ENCODE data around the gene OGFOD2. TPM values are rescaled to one million over a fixed set of nuclear protein-coding genes. Genes with fewer than 3 reads are reported as not detected.

OGFOD2 gene
- total RNA-seq (2014; rRNA removed; shearing (Covaris generic)) = 13.1 and 17.8 TPM in 2 replicates
- 25.0 and 25.8 TPM in 2 replicates for total RNA-seq (2022)
- Bru-seq, nascent RNA = percentile 54 among the genes with signal in this experiment
- BruChase-seq, experiment 1, labeled RNA remaining after a 6-hour chase = percentile 57 among the genes with signal in this experiment
- BruChase-seq, experiment 2, labeled RNA remaining after a 2-hour chase = percentile 73 among the genes with signal in this experiment
- long read RNA-seq, partial matches to known transcripts = 5 of 47 reads
- long read RNA-seq, other reads (novel, unspliced or antisense) = 34 of 47 reads

DNA sequence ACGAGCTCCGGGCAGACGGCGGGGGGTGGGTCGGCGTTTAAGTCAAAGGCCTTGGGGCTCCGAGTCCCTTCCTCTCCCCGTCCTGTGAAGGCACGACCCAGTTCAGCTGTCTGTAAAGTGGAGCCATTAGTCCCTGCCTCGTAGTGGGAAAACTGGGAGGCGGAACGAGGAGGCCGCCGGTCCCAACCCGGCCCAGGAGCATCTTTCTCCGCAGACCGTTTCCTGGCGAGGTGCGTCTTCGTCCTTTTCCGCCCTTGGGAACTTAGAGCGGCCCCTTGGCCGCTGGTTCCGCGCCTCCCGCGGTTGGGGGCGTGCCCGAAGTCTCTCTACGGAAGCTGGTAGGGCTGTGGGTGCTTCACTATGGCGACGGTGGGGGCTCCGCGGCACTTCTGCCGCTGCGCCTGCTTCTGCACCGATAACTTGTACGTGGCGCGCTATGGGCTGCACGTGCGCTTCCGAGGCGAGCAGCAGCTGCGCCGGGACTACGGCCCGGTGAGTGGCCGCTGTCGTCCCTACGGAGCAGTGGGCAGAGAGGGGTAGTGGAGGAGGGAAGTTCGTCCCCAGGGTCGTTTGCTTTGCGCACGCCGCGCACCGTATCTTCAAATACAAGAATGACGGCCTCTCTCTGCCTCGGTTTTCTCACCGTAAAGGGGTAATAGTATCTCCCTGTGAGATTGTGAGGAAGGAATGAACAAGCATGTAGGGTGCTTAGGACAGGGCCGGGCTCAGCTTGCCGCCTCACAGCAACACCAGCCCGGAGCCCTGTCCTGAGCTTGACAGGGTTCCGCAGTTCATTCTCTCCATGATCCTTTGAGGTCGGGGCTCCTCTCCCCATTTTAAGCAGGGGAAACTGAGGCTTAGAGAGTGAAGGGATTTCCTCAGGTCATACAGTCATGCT lies at the start of gene OGFOD2:
OGFOD2 (plus strand) TSS at position 353 of the 898 bp plus-strand sequence; CDS start at position 361, 8 bp downstream.
- TF ChIP-seq, protein P1, sequence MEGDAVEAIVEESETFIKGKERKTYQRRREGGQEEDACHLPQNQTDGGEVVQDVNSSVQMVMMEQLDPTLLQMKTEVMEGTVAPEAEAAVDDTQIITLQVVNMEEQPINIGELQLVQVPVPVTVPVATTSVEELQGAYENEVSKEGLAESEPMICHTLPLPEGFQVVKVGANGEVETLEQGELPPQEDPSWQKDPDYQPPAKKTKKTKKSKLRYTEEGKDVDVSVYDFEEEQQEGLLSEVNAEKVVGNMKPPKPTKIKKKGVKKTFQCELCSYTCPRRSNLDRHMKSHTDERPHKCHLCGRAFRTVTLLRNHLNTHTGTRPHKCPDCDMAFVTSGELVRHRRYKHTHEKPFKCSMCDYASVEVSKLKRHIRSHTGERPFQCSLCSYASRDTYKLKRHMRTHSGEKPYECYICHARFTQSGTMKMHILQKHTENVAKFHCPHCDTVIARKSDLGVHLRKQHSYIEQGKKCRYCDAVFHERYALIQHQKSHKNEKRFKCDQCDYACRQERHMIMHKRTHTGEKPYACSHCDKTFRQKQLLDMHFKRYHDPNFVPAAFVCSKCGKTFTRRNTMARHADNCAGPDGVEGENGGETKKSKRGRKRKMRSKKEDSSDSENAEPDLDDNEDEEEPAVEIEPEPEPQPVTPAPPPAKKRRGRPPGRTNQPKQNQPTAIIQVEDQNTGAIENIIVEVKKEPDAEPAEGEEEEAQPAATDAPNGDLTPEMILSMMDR (conservative IDR thresholded peaks at IDR 0.05; ENCODE audit: low read length) = no peak
- no peak for TF ChIP-seq EZH2phosphoT487 (IDR thresholded peaks at IDR 0.05; ENCODE audit: borderline replicate concordance, low read depth, low read length)
- H3K36me3 ChIP-seq (ENCODE audit: insufficient read depth, low read length) = peaks cover 25% of the 10 kb centered on the region; the same call in 1 of the 2 replicates
- peaks cover 11% of the 10 kb centered on the region for H3K79me2 ChIP-seq (ENCODE audit: insufficient read depth, low read depth, low read length)
- H2AFZ ChIP-seq (ENCODE audit: low read length) = peak within 1 kb of the TSS; percentile 98
- peak within 1 kb of the TSS; percentile 89 for H3K27ac ChIP-seq (ENCODE audit: low read depth, low read length, poor library complexity, severe bottlenecking)
- no peaks in the 10 kb centered on the region for H3K9me3 ChIP-seq (ENCODE audit: low read length)
- 0 out of 2 replicates have a peak, but pooled peaks cover 5% of the 10 kb centered on the region for H4K20me1 ChIP-seq (ENCODE audit: insufficient read depth, low read length)
- POLR2A ChIA-PET = interaction anchor here (0.6 to 3.0 kb wide), 6 partner anchors 9 to 449 kb away, joined by 3 to 17 read pairs (median 4); partner anchors contain the start of genes MPHOSPH9 and MTRFR
- H3K4me1 ChIP-seq (ENCODE audit: insufficient read depth, low read length, poor library complexity, severe bottlenecking) = peaks cover 28% of the 10 kb centered on the region
- peak within 1 kb of the TSS; percentile 100 for H3K4me2 ChIP-seq (ENCODE audit: low read length)
- H3K4me3 ChIP-seq (ENCODE audit: low read depth, low read length, poor library complexity, severe bottlenecking) = peak within 1 kb of the TSS; percentile 76
- intact Hi-C loops (cut with micrococcal nuclease; ENCODE audit: unreplicated experiment) = loop anchor here (1.0 to 2.0 kb wide), 2 partner anchors 258 to 448 kb away; partner anchors contain the start of genes KNTC1, MPHOSPH9 and MTRFR
- CTCF ChIA-PET (ENCODE audit: unreplicated experiment) = interaction anchor here (1.0 kb wide), 1 partner anchor 9 kb away, joined by 3 read pairs; the partner anchor contains the start of gene ABCB9
- peak; percentile 96 for DNase-seq (ENCODE audit: low spot score)
- TSS peak; percentile 64 for BruUV-seq (replicated peaks)
- no peaks in the 10 kb centered on the region for H3K9me2 ChIP-seq (ENCODE audit: insufficient read depth, low read length)

DNA sequence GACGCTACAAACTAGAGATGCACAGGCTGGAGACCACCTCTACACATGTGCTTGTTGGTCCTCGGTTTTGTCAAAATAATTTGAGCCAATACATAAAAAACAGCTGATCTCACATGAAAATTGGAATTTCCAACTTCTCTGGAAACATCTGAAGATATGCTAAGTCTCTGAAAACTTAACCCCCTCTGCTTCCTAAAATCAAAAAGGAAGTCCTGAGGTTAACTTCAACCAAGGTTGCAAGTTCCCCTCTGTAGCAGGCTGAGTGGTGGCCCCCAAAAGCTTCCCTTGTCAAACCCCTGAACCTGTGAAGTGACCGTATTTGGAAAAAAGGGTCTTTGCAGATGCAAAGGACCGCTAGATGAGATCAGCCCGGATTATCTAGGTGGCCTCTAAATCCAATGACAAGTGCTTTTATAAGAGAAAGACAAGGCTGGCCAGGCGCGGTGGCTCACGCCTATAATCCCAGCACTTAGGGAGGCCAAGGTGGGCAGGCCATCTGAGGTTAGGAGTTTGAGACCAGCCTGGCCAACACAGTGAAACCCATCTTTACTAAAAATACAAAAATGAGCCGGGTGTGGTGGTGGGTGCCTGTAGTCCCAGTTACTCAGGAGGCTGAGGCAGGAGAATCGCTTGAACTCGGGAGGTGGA lies 47.2 kb upstream of the OGFOD2 start:
- Histone ChIP-seq H3K9me2 (ENCODE audit: insufficient read depth, low read length) (no peaks in the 10 kb centered on the region), H3K36me3 (ENCODE audit: insufficient read depth, low read length) (no peaks in the 10 kb centered on the region), H3K4me3 (ENCODE audit: low read depth, low read length, poor library complexity, severe bottlenecking) (no peak overlapping the region), H3K4me2 (ENCODE audit: low read length) (no peak overlapping the region), H2AFZ (ENCODE audit: low read length) (no peak overlapping the region), H4K20me1 (ENCODE audit: insufficient read depth, low read length) (no peaks in the 10 kb centered on the region), H3K4me1 (ENCODE audit: insufficient read depth, low read length, poor library complexity, severe bottlenecking) (peaks cover 10% of the 10 kb centered on the region), H3K79me2 (ENCODE audit: insufficient read depth, low read depth, low read length) (no peaks in the 10 kb centered on the region), H3K9me3 (ENCODE audit: low read length) (no peaks in the 10 kb centered on the region), H3K27ac (ENCODE audit: low read depth, low read length, poor library complexity, severe bottlenecking) (no peak overlapping the region)
- ChIA-PET CTCF (ENCODE audit: unreplicated experiment) (no interaction called here), POLR2A (interaction anchor here (1.1 kb wide), 1 partner anchor 10 kb away, joined by 3 read pairs; no protein-coding TSS in a partner anchor)
- no TSS peak for BruUV-seq (replicated peaks)
- intact Hi-C loops (cut with micrococcal nuclease; ENCODE audit: unreplicated experiment) = no loop called here
- TF ChIP-seq EZH2phosphoT487 (IDR thresholded peaks at IDR 0.05; ENCODE audit: borderline replicate concordance, low read depth, low read length) = no peak
- TF ChIP-seq, protein P1 (conservative IDR thresholded peaks at IDR 0.05; ENCODE audit: low read length) = no peak
- DNase-seq (ENCODE audit: low spot score) = no peak
